H1 (cell line): ENCODE data around the gene ZNF280B.

Experiments used
- CHD1 ChIP-seq: IDR thresholded peaks from 2 replicates; pipeline ENCODE4 v1.6.1; 2012; ENCODE audit warnings: low read depth, low read length, improper control_type of control experiment
- CHD2 ChIP-seq: IDR thresholded peaks from 2 replicates; pipeline ENCODE4 v1.6.1; 2012; ENCODE audit warnings: low read length, improper control_type of control experiment
- POLR2A ChIP-seq, 2 experiments: IDR thresholded peaks; 1 replicate in 1 of 2; 2 replicates in 1 of 2; pipeline ENCODE4 v1.6.1; 2011; ENCODE audit warnings: low read depth in 2 of 2, low read length in 2 of 2, mild to moderate bottlenecking in 2 of 2; ENCODE audit errors: control extremely low read depth in 1 of 2
- RFX5 ChIP-seq: IDR thresholded peaks from 2 replicates; pipeline ENCODE4 v1.6.1; 2011; ENCODE audit warnings: low read depth, low read length, improper control_type of control experiment, borderline replicate concordance
- TCF12 ChIP-seq: IDR thresholded peaks from 2 replicates; pipeline ENCODE4 v1.6.1; 2011; ENCODE audit warnings: low read depth, mild to moderate bottlenecking, low read length

DNA sequence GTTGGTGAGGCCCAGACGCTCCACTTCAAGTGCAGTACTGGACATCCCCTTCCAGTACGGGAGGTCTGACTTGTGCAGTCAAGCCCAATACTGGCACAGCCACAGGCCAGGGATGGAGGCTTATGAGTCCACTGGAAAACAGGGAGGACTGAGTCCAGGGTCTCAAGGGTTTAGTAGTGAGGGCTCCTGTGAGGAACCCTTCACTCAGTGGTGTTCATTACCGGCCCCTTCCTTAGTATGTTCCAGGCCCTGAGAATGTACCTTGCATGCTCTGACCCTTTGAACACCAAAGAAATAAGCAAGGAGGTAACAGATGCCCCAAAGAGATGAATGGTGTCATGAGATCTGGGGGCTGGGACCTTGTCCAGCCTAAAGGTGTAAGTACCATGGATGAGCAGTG, 38.7 kb upstream of the ZNF280B start:
- TF ChIP-seq TCF12, result no peak
- no peak for TF ChIP-seq CHD1
- no peak for TF ChIP-seq CHD2
- TF ChIP-seq RFX5, result no peak
- TF ChIP-seq POLR2A (IDR thresholded peaks at IDR 0.05; ENCODE audit: control extremely low read depth in 1 of 2, low read depth in 2 of 2, low read length in 2 of 2), result no peak
